ENCODE measurements around the gene UBL4A.

UBL4A gene

DNA sequence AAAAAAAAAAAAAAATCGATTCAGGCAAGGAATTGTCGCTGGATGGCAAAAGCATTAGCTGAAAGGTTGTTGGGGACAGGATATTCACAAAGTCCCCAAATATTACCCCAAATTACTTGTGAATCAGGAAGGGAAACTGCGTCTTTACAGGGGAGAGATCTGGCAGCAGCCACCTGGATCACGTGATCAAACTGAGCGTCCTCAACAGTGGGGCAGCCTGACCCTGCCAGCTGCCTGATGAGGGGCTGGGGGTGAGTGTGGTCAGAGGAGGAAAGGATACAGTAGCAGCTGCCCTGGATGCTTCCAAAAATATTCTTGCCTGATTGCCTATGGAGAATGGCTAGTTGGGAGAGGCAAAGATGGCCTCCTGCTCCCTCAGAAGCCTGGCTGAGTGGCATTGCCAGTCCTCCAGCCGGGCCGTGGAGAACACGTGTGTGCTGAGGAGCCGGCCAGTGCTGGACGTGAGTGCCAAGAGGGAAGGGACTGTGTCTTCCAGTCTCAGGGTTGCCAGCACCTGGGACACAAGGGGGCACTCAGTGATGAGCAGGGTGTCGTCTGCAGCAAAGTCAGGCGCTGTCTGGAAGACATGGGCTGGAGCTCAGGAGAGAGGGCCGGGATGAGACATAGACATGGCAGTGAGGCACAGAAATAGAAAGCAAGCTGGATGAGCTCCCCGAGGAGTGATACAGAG, 4.4 kb downstream of the UBL4A start:
- no peak for DNase-seq

DNA sequence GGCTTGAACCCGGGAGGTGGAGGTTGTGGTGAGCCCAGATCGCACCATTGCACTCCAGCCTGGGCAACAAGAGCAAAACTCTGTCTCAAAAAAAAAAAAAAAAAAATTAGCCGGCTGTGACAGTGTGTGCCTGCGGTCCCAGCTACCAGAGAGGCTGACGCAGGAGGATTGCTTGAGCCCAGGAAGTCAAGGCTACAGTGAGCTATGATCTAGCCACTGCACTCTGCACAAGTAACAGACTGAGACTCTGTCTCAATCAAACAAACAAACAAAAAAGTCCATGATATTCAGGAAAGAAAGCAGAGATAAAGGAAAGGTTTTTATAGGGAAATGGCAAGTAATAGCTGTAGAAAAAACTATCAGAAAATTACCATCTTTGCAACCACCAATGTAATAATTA, 5.2 kb downstream of the UBL4A start:
- no peak for DNase-seq

DNA sequence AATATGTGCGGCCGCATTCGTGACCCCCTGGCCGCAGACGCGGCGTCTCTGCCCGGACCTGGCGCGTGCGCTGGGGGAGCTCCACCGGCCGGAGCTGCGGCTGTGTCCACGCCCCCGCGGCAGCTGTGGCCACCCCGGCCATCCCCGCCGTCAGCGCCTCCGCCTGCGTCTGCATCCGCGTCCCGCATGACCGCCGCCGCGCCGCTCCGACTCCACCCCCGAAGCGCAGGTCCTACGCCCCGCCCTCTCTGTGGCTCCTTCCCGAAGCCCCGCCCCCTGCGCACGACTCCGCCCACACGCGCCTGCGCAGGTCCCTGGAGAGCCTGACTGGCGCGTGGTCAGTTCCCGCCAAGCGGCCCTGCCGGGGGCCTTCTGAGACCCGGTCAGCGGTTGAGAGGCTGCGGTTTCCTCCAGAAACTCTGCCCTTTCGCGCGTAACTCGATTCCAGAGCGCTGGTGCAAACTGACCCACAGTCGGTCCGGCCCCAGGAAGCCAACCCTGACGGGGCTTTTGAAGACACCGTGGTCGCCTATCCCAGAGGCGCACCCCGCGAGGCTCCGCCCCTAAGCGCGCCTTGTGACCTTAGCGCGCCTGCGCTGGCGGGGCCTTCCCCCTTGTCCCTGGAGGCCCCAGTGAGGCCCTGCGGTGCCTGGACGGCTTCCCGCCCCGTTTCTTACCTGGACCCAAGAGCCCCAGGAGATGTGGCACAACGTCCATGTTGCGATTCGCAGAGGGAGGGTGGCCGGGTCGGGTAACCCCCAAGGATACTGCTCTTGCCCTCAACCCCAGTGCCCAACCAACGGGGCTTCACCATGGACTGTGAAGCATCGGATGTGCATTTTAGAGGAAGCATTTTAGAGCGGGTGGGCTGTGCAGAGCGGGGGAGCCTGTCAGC, 7.4 kb downstream of the UBL4A start, which contains the start of gene LAGE3:
Gene LAGE3, minus strand, starts transcription at position 554 of the 895 bp plus-strand sequence. Its CDS starts 366 bp downstream, at position 188.
- DNase-seq: peak; percentile 57 to 69

DNA sequence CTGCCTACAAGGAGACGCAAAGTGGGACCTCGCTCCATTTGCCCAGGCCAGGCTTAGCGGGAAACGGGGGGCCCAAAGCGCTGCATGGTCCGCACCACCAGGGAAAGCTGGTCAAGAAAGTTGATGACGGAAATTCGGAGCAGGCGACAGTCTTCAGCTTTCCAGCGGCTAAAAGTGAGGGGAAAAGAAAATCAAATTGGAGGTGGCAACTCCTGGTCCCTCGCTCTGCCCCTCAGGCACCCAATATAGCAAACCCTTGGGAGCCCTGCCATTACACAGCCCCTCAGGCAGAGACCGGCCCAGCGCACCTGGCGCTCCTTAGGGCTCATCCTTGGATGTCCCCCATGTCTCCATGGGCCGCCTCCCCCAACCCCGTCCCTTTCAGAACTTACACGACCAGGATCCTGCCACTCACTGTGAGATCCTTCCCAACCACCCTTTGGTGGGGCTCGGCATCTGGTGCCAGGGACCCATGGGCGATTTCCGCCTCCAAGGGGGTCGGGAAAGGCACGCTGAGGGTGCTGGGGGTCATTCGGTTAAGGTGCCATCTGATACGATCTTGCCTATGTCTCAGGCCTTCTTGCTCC, 8.4 kb downstream of the UBL4A start:
- no peak for DNase-seq

DNA sequence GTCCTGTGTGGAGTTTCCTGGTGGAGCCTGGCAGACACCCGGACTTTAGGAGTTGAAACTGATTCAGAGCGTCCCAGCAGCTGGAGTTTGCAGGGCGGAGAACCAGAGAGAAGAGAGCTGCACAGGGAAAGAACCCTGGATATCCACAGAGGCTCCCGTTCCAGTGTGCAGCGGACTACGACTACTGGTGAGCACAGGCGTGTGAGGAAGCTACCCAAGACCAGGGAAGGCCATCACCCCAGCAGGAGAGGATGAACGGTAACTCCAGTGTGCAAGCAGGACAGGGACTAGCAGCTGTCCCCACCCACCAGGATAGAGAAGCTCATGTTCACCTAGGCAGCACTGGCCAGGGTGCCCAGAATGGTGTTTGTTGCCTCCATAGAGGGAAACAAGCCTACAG, 9.6 kb downstream of the UBL4A start:
- DNase-seq: no peak

DNA sequence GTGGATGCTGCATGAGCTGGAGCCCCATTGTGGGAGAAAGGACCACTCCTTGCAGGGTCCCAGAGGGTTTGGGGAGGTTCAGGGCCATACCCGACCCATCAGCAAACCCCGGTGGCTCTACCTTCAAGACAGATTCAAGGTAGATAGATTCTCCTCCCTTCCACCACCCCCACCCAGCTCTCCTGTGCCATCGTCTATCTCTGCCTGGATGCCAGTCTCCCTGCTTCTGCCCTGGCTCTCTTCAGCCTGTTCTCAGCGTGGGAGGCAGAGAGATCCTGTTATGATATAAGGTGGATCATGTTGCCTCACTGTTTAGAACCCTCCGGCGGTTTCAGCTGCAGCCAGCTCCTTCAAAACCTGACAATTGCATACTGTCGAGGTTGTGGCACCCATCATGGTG, 12.7 kb downstream of the UBL4A start:
- DNase-seq: no peak

DNA sequence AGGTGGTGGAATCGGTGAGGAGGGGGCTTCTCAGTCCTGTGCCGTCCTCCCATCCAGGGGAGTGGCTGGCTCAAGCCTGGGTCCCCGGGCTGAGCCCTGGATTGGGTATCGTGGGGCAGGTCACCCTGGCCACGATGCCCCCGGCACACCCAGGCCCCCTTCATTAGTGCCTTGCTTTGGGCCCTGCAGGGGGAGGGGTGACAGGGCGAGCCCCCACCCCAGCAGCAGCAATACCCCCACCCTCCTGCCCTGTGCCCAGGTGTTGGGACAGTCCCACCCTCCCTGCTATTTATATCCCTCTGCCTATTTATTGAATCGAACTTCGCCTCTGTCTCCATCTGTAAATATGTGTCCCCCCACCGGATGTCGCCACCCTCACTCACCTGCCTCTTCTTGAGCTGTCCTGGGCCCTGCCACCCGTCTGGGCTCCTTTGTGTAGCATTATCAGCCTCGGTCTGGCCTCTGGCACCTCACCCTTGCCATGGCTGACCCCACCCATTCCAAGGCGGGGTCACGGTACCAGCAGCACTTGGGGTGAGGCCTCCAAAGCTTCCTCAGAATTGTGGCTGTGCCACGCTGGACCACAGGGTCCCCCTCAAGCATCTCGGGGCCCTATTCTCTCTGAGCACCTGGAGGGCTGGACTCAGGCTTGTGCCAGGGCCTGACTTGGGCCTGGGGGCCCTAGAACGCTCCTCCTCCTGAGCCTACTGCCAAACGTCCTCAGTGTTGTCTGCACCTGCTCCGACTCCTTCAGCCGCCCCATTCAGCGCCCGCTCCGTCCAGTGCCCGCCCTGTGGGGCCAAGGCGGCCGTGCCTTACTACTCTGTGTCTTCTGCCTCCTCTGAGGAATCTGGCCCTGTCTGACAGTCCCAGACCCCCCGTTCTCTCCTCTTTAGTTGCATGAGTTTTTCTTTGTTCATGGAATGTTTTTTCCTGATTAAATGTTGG, 13.5 kb downstream of the UBL4A start:
- no peak for DNase-seq

DNA sequence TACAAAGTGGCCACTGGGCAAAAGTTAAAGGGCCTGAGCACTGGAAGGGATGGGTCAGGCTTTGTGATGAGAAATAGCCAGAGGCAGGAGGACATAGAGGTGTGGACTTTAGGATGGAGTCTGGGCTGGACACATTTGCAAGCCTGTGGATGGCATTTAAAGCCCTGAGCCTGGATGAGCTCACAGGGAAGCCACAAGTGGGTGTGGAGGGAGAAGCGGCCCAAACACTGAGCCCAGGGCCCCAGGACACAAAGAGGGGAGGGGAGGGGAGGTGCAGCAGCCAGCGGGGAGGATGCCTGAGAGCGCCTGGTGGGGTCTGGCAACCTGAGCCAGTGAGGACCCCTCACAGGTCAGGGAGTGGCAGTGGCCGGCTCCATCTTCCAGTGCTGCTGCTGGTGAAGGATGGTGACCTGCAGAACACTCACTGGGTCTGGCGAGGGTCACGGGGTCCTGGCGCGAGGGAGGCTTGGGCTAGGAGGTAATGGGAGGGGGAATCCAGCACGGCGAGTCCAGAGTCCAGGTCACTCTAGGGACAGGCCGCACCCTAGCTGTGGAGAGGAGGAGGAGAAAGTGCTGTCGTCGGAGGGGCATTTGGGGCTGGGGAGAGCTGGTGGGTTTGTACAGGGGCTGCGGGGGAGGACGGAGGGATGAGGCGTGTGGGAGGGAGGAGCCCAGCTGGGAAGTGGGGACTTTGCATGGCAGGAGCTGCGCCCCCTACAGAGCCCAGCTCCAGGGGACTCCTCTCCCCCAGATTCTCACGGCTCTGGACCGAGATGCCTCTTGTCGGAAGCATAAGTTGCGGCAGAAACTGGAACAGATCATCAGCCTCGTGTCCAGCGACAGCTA, 14.4 kb downstream of the UBL4A start:
- DNase-seq: no peak

DNA sequence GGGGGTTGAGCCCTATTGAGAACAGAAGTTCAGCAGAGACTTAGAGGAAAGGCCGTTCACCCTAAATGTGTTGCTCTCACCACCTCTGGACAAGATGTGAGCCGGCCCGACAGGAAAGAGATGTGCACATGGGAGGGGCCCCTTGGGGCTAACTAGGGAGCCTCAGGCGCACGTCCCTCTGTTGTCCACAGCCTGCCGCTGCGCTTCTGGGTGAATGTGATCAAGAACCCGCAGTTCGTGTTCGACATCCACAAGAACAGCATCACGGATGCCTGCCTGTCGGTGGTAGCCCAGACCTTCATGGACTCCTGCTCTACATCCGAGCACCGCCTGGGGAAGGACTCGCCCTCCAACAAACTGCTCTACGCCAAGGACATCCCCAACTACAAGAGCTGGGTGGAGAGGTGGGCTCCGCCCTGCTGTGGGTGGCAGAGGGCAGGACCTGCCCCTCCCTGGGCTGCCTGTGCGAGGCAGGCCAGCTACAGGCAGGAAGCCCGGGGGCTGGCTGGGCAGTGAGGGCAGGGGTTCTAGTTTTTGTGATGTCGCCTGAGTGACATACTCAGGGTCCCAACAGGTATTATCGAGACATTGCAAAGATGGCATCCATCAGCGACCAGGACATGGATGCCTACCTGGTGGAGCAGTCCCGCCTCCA, 15.4 kb downstream of the UBL4A start:
- DNase-seq: no peak

DNA sequence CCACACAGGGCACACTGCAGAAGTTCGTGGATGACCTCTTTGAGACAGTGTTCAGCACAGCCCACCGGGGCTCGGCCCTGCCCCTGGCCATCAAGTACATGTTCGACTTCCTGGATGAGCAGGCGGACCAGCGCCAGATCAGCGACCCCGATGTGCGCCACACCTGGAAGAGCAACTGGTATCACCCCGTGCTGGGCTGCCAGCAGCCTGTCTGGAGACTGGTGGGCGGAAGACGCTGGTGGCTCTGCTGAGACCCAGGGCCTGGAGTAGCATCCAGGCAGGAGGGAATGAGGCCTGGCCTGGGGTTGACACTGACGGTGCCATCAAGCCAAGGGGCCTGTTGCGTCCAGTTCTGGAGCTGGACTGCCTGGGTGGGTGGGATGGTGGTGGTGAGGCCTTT, 16.0 kb downstream of the UBL4A start:
- no peak for DNase-seq

DNA sequence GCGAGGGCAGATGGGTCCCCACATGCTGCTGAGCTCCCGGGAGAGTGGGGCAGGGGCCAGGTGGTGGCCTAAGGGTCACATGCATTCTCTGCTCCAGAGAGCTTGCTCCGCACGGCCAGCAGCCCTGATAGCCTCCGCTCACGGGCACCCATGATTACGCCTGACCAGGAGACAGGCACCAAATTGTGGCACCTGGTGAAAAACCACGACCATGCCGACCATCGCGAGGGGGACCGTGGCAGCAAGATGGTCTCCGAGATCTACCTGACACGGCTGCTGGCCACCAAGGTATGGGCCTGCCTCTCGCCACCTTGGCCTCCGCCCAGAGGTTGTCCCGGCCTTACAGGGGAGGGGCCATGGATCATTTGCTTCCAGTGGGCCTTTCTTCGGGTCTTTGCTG, 16.5 kb downstream of the UBL4A start:
- DNase-seq: no peak

DNA sequence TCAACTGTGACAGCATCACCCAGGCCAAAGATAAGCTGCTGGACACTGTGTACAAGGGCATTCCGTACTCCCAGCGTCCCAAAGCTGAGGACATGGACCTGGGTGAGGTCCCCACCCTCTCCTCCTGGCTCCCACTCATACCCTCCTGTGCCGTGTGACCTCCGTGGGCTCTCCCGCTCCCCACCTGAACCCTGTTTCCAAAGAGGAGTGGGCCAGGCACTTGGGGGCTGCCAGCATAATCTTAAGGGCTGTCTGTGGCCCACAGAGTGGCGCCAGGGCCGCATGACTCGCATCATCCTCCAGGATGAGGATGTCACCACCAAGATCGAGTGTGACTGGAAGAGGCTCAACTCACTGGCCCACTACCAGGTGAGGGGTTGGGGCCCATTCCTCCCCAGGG, 17.3 kb downstream of the UBL4A start:
- no peak for DNase-seq

DNA sequence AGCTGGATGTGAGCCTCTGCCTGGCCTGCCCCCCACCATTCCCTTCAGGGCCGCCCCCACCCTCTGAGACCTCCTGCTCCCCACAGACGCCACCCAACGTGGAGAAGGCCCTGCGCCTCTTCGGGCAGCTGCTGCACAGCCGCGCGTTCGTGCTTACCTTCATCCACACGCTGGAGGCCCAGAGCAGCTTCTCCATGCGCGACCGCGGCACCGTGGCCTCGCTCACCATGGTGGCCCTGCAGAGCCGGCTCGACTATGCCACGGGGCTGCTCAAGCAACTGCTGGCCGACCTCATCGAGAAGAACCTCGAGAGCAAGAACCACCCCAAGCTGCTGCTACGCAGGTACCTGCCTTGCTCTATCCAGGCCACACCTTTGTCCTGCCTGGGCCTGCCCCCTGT, 18.2 kb downstream of the UBL4A start:
- DNase-seq: no peak

DNA sequence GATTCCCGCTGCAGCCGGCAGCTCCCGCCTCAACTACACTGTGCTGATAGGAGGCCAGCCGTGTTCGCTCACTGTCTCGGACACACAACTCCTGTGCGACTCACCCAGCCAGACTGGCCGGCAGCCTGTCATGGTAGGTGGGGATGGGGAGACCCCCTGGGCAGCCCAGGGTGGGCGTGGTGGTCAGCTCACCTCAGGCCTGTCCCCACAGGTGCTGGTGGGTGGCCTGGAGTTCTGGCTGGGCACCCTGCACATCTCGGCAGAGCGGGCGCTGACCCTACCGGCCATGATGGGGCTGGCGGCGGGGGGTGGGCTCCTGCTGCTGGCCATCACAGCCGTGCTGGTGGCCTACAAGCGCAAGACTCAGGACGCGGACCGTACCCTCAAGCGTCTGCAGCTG, 18.9 kb downstream of the UBL4A start:
- DNase-seq: no peak

DNA sequence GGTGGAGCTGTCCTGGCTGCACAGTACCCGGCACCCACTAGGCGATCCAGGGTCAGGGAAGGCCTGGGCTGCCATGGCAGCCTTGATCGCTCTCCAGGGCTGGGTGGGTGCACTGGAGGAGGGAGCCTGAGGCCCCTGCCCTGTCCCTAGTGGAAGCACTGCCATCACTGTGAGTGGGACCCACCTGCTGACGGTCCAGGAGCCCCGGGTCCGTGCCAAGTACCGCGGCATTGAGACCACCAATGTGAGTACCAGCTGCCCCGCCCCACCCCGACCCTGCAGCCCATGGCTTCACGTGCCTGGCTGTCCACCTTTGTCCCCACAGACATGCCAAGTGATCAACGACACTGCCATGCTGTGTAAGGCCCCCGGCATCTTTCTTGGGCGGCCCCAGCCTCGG, 19.5 kb downstream of the UBL4A start:
- no peak for DNase-seq

DNA sequence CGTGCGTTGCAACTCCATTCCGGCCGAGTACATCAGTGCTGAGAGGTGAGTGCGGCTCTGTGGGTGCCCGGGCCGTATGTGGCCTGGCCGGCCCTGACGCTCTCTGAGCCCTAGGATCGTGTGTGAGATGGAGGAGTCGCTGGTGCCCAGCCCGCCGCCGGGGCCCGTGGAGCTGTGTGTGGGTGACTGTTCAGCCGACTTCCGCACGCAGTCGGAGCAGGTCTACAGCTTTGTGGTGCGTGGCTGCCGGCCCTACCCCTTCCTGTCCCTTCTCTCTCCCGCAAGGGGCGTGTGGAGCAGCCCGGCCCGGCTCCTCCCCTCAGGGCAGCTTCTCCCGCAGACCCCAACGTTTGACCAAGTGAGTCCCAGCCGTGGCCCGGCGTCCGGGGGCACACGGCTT, 20.4 kb downstream of the UBL4A start:
- no peak for DNase-seq

DNA sequence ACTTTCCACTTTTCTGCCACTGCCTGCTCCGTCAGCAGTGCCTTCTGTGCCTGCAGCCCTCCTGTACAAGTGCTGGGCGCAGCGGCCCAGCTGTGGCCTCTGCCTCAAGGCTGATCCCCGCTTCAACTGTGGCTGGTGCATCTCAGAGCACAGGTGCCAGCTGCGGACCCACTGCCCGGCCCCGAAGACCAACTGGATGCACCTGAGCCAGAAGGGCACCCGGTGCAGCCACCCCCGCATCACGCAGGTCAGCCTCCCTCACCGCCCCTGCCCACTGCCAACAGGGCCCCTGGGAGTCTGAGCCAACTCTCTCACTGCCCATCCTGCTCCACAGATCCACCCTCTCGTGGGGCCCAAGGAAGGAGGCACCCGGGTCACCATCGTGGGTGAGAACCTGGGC, 20.8 kb downstream of the UBL4A start:
- no peak for DNase-seq

DNA sequence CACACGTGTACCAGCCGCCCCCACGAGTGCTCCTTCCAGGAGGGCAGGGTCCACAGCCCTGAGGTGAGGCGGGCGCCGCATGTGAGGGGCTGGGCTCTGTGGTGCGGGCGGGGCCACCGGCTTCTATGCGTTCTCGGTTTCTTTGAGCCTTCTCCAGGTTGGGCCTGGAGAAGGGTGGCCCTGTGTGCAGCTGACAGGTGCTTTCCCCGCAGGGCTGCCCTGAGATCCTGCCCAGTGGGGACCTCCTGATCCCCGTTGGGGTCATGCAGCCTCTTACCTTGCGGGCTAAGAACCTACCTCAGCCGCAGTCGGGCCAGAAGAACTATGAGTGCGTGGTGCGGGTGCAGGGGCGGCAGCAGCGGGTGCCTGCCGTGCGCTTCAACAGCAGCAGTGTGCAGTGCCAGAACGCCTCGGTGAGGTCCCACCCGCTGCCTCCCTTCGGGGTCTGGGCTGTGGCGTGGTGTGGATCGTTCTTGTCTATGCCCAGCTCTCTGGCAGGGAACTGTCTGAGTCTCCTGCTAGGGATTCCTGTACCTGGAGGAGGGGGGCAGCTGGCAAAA, 21.5 kb downstream of the UBL4A start:
- DNase-seq: no peak

DNA sequence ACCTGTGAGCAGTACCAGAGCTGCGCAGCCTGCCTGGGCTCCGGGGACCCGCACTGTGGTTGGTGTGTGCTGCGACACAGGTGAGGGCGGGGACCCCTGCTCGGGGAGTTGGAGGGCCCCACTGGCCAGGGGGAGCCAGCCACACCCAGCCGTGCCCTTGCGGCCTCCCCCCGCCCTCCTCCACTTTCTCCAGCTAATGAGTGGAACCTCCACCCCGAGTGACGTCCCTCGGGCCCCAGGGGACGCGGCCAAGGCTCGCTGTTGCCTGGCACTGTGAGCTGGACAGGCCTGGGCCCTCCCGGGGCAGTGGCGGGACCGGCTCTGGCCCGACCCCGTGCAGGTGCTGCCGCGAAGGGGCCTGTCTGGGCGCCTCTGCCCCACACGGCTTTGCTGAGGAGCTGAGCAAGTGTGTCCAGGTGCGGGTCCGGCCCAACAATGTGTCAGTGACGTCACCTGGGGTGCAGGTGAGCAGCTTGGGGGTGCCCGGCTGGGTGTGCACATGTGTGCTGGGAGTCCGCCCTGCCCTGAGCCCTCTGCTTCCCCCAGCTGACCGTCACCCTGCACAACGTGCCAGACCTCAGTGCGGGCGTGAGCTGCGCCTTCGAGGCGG, 22.7 kb downstream of the UBL4A start:
- DNase-seq: no peak

DNA sequence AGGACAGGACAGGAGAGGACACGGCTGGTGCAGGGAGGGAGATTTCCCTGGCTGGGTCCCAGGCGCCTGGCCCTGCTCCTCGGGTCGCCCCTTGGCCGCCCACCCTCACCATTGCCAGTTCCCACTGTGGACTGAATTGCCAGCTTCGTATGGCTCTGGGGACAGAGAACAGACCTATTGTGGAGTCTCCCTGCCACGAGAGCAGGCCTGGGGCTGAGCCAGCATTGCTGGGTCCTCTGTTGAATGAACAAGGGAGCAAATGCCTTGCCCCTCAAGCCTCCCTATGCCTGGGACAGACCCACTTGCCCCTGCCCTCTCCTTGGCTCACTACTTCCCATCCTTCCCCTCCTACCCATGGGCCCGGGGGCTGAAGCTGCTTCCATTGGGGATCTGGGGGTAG, 24.0 kb downstream of the UBL4A start:
- DNase-seq: no peak

DNA sequence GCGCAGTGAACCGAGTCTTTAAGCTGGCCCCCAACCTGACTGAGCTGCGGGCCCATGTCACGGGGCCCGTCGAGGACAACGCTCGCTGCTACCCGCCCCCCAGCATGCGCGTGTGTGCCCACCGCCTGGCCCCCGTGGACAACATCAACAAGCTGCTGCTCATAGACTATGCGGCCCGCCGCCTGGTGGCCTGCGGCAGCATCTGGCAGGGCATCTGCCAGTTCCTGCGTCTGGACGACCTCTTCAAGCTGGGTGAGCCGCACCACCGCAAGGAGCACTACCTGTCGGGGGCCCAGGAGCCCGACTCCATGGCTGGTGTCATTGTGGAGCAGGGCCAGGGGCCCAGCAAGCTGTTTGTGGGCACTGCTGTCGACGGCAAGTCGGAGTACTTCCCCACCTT, 26.1 kb downstream of the UBL4A start:
- no peak for DNase-seq
